SK-N-SH (cell line): ENCODE measurements around the gene SIRT5. TPM values are rescaled to one million over a fixed set of nuclear protein-coding genes. Genes with fewer than 3 reads are reported as not detected.

Experiments used
- CTCF ChIA-PET: fragments of 300-600, 350-600 bp; formaldehyde crosslinking; extraction: SDS; loops from one replicate; lab custom pipeline; 2021; lab: Yijun Ruan, JAX
- POLR2A ChIA-PET: fragments of 350-600 bp; sonication (Branson Sonifier 250); formaldehyde crosslinking; extraction: SDS; loops from one replicate; lab custom pipeline; 2020; ENCODE audit warnings: antibody characterized with exemption, inconsistent platforms; lab: Yijun Ruan, JAX
- DNase-seq: peaks from one replicate; pipeline ENCODE4 v3.0.0; 2012
- H2AFZ ChIP-seq: fragments of 200-600 bp; sonication (generic); 2 replicates; pipeline ENCODE4 v1.8.1; 2016; ENCODE audit warnings: antibody characterized with exemption, mild to moderate bottlenecking, low read depth
- H3F3A ChIP-seq: fragments of 200-600 bp; sonication (generic); replicated peaks from 2 replicates; pipeline ENCODE3; 2016; ENCODE audit warnings: antibody characterized with exemption, mild to moderate bottlenecking; ENCODE audit not compliant: insufficient read depth
- H3K27ac ChIP-seq, 2 experiments: fragments of 200-500 bp in 1 of 2; fragments of 200-600 bp in 1 of 2; sonication (Bioruptor generic) in 1 of 2; sonication (generic), shearing (Covaris generic) in 1 of 2; 2 replicates each; pipeline versions ENCODE4 v1.5.1 to v1.6.1; 2014 to 2016; ENCODE audit warnings: low read depth in 2 of 2, inconsistent platforms in 1 of 2, low read length in 1 of 2, mild to moderate bottlenecking in 1 of 2, mixed read lengths in 1 of 2
- H3K27me3 ChIP-seq: fragments of 200-600 bp; sonication (generic), shearing (Covaris generic); 2 replicates; pipeline ENCODE4 v1.6.1; 2016; ENCODE audit warnings: mixed run types; ENCODE audit not compliant: insufficient read depth
- H3K36me3 ChIP-seq, 2 experiments: fragments of 200-500 bp in 1 of 2; fragments of 200-600 bp in 1 of 2; sonication (Bioruptor generic) in 1 of 2; sonication (generic) in 1 of 2; replicated peaks in 1 of 2; 2 replicates each; pipeline versions ENCODE3 to v1.5.1; 2014 to 2016; ENCODE audit warnings: low read length in 1 of 2, mild to moderate bottlenecking in 1 of 2; ENCODE audit not compliant: insufficient read depth in 2 of 2, control insufficient read depth in 1 of 2
- H3K4me1 ChIP-seq, 2 experiments: fragments of 200-500 bp in 1 of 2; fragments of 200-600 bp in 1 of 2; sonication (Bioruptor generic) in 1 of 2; sonication (generic), shearing (Covaris generic) in 1 of 2; 2 replicates each; pipeline versions ENCODE4 v1.5.1 to v1.6.1; 2014 to 2016; ENCODE audit warnings: low read depth in 1 of 2, low read length in 1 of 2, mixed run types in 1 of 2; ENCODE audit not compliant: insufficient read depth in 2 of 2, control insufficient read depth in 1 of 2
- H3K4me2 ChIP-seq: fragments of 200-600 bp; sonication (generic), shearing (Covaris generic); 2 replicates; pipeline ENCODE4 v1.6.1; 2017; ENCODE audit warnings: mixed run types
- H3K4me3 ChIP-seq, 2 experiments: fragments of 200-500 bp in 1 of 2; fragments of 200-600 bp in 1 of 2; sonication (Bioruptor generic) in 1 of 2; sonication (generic), shearing (Covaris generic) in 1 of 2; 2 replicates each; pipeline versions ENCODE4 v1.5.1 to v1.8.1; 2014 to 2016; ENCODE audit warnings: low read depth in 2 of 2, inconsistent platforms in 1 of 2, low read length in 1 of 2, mild to moderate bottlenecking in 1 of 2, mixed read lengths in 1 of 2, moderate library complexity in 1 of 2
- H3K79me2 ChIP-seq: fragments of 200-600 bp; sonication (generic); 2 replicates; pipeline ENCODE4 v1.8.1; 2017; ENCODE audit warnings: mild to moderate bottlenecking; ENCODE audit not compliant: insufficient read depth
- H3K9ac ChIP-seq: fragments of 200-600 bp; sonication (generic); 2 replicates; pipeline ENCODE4 v1.6.1; 2017; ENCODE audit warnings: mixed run types
- H3K9me2 ChIP-seq: fragments of 200-600 bp; sonication (generic); 2 replicates; pipeline ENCODE4 v1.6.1; 2017; ENCODE audit warnings: mixed run types
- H3K9me3 ChIP-seq: fragments of 200-600 bp; sonication (generic); 2 replicates; pipeline ENCODE4 v1.6.1; 2017; ENCODE audit warnings: mixed run types, mild to moderate bottlenecking, moderate library complexity
- H4K20me1 ChIP-seq: fragments of 200-600 bp; sonication (generic); 2 replicates; pipeline ENCODE4 v1.6.1; 2017; ENCODE audit warnings: mild to moderate bottlenecking, mixed run types; ENCODE audit not compliant: insufficient read depth
- CHD2 ChIP-seq: fragments of 150-350 bp; IDR thresholded peaks from 2 replicates; pipeline ENCODE4 v1.6.1; 2018; ENCODE audit warnings: low read length; ENCODE audit not compliant: partially characterized antibody
- EP300 ChIP-seq, 2 experiments: IDR thresholded peaks; 2 replicates each; pipeline versions ENCODE4 v1.4.0 to v1.6.1; 2012; ENCODE audit warnings: borderline replicate concordance in 1 of 2, low read depth in 1 of 2, low read length in 1 of 2
- EZH2phosphoT487 ChIP-seq: fragments of 200-600 bp; sonication (generic); IDR thresholded peaks from 2 replicates; pipeline ENCODE4 v1.6.1; 2017; ENCODE audit warnings: low read depth, mixed run types, mild to moderate bottlenecking, antibody characterized with exemption, moderate library complexity, borderline replicate concordance
- FOSL2 ChIP-seq: IDR thresholded peaks from 2 replicates; pipeline ENCODE4 v1.4.0; 2012; ENCODE audit warnings: low read depth, mild to moderate bottlenecking, moderate library complexity, borderline replicate concordance
- JUND ChIP-seq: IDR thresholded peaks from 2 replicates; pipeline ENCODE4 v1.4.0; 2012
- MXI1 ChIP-seq: IDR thresholded peaks from 2 replicates; pipeline ENCODE4 v1.6.1; 2012; ENCODE audit warnings: mild to moderate bottlenecking, low read depth, low read length, improper control_type of control experiment
- NFIC ChIP-seq: IDR thresholded peaks from 2 replicates; pipeline ENCODE4 v1.4.0; 2012; ENCODE audit warnings: borderline replicate concordance
- RAD21 ChIP-seq: IDR thresholded peaks from 2 replicates; pipeline ENCODE4 v1.6.1; 2012; ENCODE audit warnings: mild to moderate bottlenecking, low read length
- RCOR1 ChIP-seq: fragments of 150-350 bp; IDR thresholded peaks from 2 replicates; pipeline ENCODE4 v1.6.1; 2017; ENCODE audit warnings: antibody characterized with exemption, low read length
- SIN3A ChIP-seq: IDR thresholded peaks from 2 replicates; pipeline ENCODE4 v1.6.1; 2012; ENCODE audit warnings: low read depth, mild to moderate bottlenecking, low read length, moderate library complexity, borderline replicate concordance
- TCF12 ChIP-seq: IDR thresholded peaks from 2 replicates; pipeline ENCODE4 v1.4.0; 2012
- USF2 ChIP-seq: fragments of 150-350 bp; IDR thresholded peaks from 2 replicates; pipeline ENCODE4 v1.6.1; 2017; ENCODE audit warnings: antibody characterized with exemption, low read length, low read depth, borderline replicate concordance
- YY1 ChIP-seq: IDR thresholded peaks from 2 replicates; pipeline ENCODE4 v1.4.0; 2012; ENCODE audit warnings: low read depth, mild to moderate bottlenecking
- ZBTB33 ChIP-seq: IDR thresholded peaks from 2 replicates; pipeline ENCODE4 v1.4.0; 2012; ENCODE audit warnings: low read depth, borderline replicate concordance
- WGBS: methylation state at CpG from one replicate; pipeline ENCODE4 v1.1.6; 2017; ENCODE audit warnings: low lambda C conversion rate; 5-methylcytosine and 5-hydroxymethylcytosine counted together
- polyA plus RNA-seq, 3 experiments: library from polyadenylated mRNA; depleted of rRNA; stranded (reverse); fragments of >200 nt; gene quantifications; 2 replicates each; pipeline ENCODE4 v1.2.3, GENCODE V29; 2012
- TF ChIP-seq, protein P1 (sequence below): IDR thresholded peaks from 2 replicates; pipeline ENCODE4; 2012

Gene SIRT5
- polyA plus RNA-seq, 1 of the 3 experiments (the other 2 are of a cell fraction): 6.7 TPM

DNA sequence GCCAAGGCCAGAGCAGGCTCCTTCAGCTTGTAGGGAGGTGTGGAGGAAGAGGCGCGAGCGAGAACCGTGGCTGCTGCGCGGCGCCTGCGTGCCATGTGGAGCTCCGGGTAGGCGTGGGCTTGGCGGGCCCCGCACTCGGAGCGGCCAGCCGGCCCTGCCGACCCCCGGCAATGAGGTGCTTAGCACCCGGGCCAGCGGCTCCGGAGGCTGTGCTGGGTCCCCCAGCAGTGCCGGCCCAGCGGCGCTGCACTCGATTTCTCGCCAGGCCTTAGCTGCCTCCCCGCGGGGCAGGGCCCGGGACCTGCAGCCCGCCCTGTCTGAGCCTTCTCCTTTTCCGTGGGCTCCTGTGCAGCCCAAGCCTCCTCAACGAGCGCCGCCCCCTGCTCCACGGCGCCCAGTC lies 32.9 kb upstream of the SIRT5 start (continued):
- no peak for TF ChIP-seq FOSL2

DNA sequence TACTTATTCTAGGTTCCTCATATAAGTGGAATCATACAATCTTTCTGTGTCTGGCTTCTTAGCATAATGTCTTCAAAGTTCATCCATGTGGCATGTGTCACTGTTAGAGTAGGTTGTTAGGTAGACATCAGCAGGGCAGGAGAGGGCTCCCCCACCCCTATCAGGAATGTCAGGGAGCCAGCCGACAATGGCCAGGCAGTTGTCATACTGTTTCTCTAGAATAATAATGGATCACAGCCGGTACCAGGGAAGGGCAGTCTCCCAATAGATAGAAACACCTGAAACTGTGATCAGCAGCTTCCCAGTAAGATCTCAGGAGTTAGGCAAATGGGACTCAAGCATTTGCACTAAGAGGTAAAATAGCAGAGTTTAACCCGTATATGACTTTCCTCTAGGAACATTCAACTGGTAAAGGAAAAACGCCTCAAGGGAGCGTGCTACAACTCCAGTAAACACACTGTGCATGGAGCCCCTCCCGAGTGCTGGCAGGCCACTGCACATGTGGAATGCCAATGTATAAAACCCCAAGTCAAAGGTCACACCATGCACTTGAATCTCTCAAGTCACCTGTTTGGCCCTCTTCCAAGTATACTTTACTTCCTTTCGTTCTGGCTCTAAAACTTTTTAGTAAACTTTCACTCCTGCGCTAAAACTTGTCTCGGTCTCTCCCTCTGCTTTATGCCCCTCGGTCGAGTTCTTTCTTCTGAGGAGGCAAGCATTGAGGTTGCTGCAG lies 29.8 kb upstream of the SIRT5 start:
- CTCF ChIA-PET: no interaction called here
- no peaks in the 10 kb centered on the region for H3K27me3 ChIP-seq
- no peak overlapping the region for H2AFZ ChIP-seq
- DNase-seq: no peak
- no peaks in the 10 kb centered on the region for H3K9me3 ChIP-seq
- POLR2A ChIA-PET: no interaction called here
- WGBS: 73% methylated on average over 11 of the region's 11 CpGs
- no peak overlapping the region for H3K4me3 ChIP-seq
- no peak overlapping the region for H3K4me2 ChIP-seq
- no peak overlapping the region for H3K27ac ChIP-seq
- no peaks in the 10 kb centered on the region for H3K4me1 ChIP-seq
- H3K36me3 ChIP-seq: no peaks in the 10 kb centered on the region
- no peak for TF ChIP-seq EP300 (IDR thresholded peaks at IDR 0.05; ENCODE audit: borderline replicate concordance in 1 of 2, low read depth in 1 of 2, low read length in 1 of 2)
- TF ChIP-seq CHD2: no peak
- no peak for TF ChIP-seq TCF12
- TF ChIP-seq, all 33 proteins: peak for 0
- no peaks in the 10 kb centered on the region for H4K20me1 ChIP-seq
- no peaks in the 10 kb centered on the region for H3K79me2 ChIP-seq
- H3K9ac ChIP-seq: no peak overlapping the region
- no peaks in the 10 kb centered on the region for H3K9me2 ChIP-seq
- no peaks in the 10 kb centered on the region for H3F3A ChIP-seq

GRCh38 chr6:13545885-13546284 lies 28.5 kb upstream of the SIRT5 start:
- H3K36me3 ChIP-seq: no peaks in the 10 kb centered on the region
- CTCF ChIA-PET: interaction anchor here (0.6 to 1.1 kb wide), 3 partner anchors 28 to 1012 kb away, joined by 3 to 4 read pairs (median 3); partner anchors contain the start of gene SIRT5
- no peaks in the 10 kb centered on the region for H3F3A ChIP-seq
- no peaks in the 10 kb centered on the region for H3K27me3 ChIP-seq
- H3K4me3 ChIP-seq: no peak overlapping the region
- no peaks in the 10 kb centered on the region for H4K20me1 ChIP-seq
- no peaks in the 10 kb centered on the region for H3K9me2 ChIP-seq
- H3K4me2 ChIP-seq: no peak overlapping the region
- no peak overlapping the region for H3K9ac ChIP-seq
- DNase-seq: no peak
- H3K4me1 ChIP-seq: no peaks in the 10 kb centered on the region
- POLR2A ChIA-PET: no interaction called here
- H3K79me2 ChIP-seq: no peaks in the 10 kb centered on the region
- H3K27ac ChIP-seq: no peak overlapping the region
- TF ChIP-seq ZBTB33 (no peak), RCOR1 (no peak), SIN3A (no peak), NFIC (no peak), JUND (no peak), EZH2phosphoT487 (no peak), MXI1 (no peak), USF2 (no peak), FOSL2 (no peak), RAD21 (no peak), YY1 (no peak)
- TF ChIP-seq, protein P1, sequence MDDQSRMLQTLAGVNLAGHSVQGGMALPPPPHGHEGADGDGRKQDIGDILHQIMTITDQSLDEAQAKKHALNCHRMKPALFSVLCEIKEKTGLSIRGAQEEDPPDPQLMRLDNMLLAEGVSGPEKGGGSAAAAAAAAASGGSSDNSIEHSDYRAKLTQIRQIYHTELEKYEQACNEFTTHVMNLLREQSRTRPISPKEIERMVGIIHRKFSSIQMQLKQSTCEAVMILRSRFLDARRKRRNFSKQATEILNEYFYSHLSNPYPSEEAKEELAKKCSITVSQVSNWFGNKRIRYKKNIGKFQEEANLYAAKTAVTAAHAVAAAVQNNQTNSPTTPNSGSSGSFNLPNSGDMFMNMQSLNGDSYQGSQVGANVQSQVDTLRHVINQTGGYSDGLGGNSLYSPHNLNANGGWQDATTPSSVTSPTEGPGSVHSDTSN: no peak
- no peak overlapping the region for H2AFZ ChIP-seq
- H3K9me3 ChIP-seq: no peaks in the 10 kb centered on the region
